ENCODE results near the gene FMNL1. TPM values are rescaled to one million over a fixed set of nuclear protein-coding genes. Genes with fewer than 3 reads are reported as not detected.

Gene FMNL1
- total RNA-seq, 1 experiment from 2014 or later, result 3.0 TPM

DNA sequence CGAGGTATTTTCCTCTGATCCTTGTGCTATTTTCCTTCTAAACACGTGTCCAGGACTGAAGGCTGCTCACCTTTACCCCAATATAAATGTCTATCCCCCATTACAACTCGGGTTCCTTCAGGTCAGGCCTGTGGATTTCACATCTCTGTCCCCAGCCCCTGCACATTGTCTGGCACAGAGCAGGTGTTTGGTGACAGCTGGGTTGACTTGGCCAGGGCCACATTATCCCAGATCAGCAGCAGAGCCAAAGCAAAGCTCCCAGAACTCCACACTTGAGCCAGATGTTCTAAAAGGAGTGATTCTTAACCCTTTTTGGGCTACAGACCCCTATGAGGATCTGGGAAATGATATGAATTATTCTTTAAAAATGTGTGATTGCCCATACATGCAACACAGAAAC lies 58.2 kb downstream of the FMNL1 start:
- CTCF ChIA-PET, result interaction anchor here (0.7 kb wide), 1 partner anchor 145 kb away, joined by 7 read pairs; no protein-coding TSS in a partner anchor
- Histone ChIP-seq H3K36me3 (ENCODE audit: control insufficient read depth, insufficient read depth, low read length) (peaks cover 4% of the 10 kb centered on the region), H3K27me3 (replicated peaks; ENCODE audit: control insufficient read depth, insufficient read depth, low read length) (no peaks in the 10 kb centered on the region), H3K9me3 (no peaks in the 10 kb centered on the region), H3K4me1 (peaks cover 11% of the 10 kb centered on the region), H3K4me3 (ENCODE audit: low read depth, low read length) (no peak overlapping the region)
- H3K4me1 Mint-ChIP-seq (ENCODE audit: low read depth, unreplicated experiment), result peaks cover 12% of the 10 kb centered on the region
- no TSS peak for BruUV-seq (replicated peaks)
- no peak overlapping the region for H3K4me3 Mint-ChIP-seq (ENCODE audit: unreplicated experiment)
- intact Hi-C loops (cut with micrococcal nuclease; ENCODE audit: unreplicated experiment), result no loop called here
- POLR2A ChIA-PET, result no interaction called here
- H3K9me3 Mint-ChIP-seq (ENCODE audit: unreplicated experiment), result no peaks in the 10 kb centered on the region
- no peak for DNase-seq
- peak overlapping the region; percentile 50 for H3K27ac Mint-ChIP-seq (ENCODE audit: unreplicated experiment)
- TF ChIP-seq, protein P1, sequence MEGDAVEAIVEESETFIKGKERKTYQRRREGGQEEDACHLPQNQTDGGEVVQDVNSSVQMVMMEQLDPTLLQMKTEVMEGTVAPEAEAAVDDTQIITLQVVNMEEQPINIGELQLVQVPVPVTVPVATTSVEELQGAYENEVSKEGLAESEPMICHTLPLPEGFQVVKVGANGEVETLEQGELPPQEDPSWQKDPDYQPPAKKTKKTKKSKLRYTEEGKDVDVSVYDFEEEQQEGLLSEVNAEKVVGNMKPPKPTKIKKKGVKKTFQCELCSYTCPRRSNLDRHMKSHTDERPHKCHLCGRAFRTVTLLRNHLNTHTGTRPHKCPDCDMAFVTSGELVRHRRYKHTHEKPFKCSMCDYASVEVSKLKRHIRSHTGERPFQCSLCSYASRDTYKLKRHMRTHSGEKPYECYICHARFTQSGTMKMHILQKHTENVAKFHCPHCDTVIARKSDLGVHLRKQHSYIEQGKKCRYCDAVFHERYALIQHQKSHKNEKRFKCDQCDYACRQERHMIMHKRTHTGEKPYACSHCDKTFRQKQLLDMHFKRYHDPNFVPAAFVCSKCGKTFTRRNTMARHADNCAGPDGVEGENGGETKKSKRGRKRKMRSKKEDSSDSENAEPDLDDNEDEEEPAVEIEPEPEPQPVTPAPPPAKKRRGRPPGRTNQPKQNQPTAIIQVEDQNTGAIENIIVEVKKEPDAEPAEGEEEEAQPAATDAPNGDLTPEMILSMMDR (IDR thresholded peaks at IDR 0.05; ENCODE audit: insufficient read depth in 1 of 2, low read depth in 1 of 2, low read length in 1 of 2, severe bottlenecking in 1 of 2, unreplicated experiment in 1 of 2), result no peak
- H3K27me3 Mint-ChIP-seq (ENCODE audit: insufficient read depth, unreplicated experiment), result no peaks in the 10 kb centered on the region
- peaks cover 37% of the 10 kb centered on the region for H3K36me3 Mint-ChIP-seq (ENCODE audit: insufficient read depth, unreplicated experiment)

DNA sequence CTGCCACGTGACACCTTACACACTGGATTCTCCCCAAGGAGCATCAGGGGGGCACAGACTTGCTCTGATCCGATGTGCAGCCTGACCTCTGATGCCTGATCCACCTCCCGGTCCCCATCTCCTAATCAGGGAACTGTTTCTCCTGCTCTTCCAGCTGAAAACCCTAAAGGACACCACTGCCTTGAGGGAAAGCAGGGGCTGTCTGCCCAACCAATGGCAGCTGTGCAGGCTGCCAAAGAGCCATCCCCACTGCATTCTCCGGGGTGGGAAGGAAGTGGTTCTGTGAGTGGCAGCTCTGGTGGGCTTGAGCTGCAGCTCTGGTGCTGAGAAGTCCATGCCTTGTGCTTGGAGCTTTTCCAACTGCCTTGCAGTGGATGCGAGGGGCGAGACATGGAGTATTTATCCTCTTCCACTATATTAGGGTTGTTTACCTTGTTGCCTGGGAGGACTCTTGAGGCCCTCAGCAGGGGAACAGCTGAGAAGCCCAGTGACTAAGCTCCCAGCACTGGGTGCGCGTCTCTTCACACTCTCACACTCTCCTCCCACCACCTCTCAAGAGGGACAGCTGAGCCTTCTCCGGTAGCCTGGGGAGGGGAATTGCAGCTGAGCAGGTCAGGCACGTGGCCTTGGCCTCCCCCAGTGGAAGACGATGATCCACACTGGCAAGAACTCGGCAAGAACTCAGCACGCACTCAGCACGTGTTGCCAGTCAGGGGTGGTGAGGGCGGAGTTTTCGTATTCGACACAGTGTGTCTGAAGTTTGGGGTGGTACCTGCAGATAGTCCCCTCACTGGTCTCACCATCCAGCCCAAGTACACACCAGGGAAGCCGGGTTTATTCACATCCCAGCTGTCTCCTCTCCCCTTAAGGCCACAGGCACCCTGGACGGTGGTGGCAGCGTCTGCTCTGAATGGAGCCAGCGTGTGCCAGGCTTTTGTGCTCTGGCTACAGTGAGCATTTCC lies 61.3 kb downstream of the FMNL1 start:
- H3K4me3 ChIP-seq (ENCODE audit: low read depth, low read length), result no peak overlapping the region
- ChIA-PET CTCF (interaction anchor here (0.7 to 1.6 kb wide), 2 partner anchors 34 to 91 kb away, joined by 4 to 7 read pairs; partner anchors contain the start of gene MAP3K14), POLR2A (interaction anchor here (0.5 kb wide), 1 partner anchor 134 kb away, joined by 10 read pairs; no protein-coding TSS in a partner anchor)
- TF ChIP-seq, protein P1 (IDR thresholded peaks at IDR 0.05; ENCODE audit: insufficient read depth in 1 of 2, low read depth in 1 of 2, low read length in 1 of 2, severe bottlenecking in 1 of 2, unreplicated experiment in 1 of 2), result no peak
- intact Hi-C loops (cut with micrococcal nuclease; ENCODE audit: unreplicated experiment), result no loop called here
- H3K4me1 ChIP-seq, result peaks cover 9% of the 10 kb centered on the region
- no peak for DNase-seq
- Mint-ChIP-seq H3K27me3 (ENCODE audit: insufficient read depth, unreplicated experiment) (no peaks in the 10 kb centered on the region), H3K4me3 (ENCODE audit: unreplicated experiment) (no peak overlapping the region), H3K27ac (ENCODE audit: unreplicated experiment) (no peak overlapping the region), H3K9me3 (ENCODE audit: unreplicated experiment) (no peaks in the 10 kb centered on the region), H3K4me1 (ENCODE audit: low read depth, unreplicated experiment) (peaks cover 2% of the 10 kb centered on the region), H3K36me3 (ENCODE audit: insufficient read depth, unreplicated experiment) (peaks cover 43% of the 10 kb centered on the region)
- no peaks in the 10 kb centered on the region for H3K27me3 ChIP-seq (replicated peaks; ENCODE audit: control insufficient read depth, insufficient read depth, low read length)
- BruUV-seq (replicated peaks), result no TSS peak
- no peaks in the 10 kb centered on the region for H3K9me3 ChIP-seq
- peaks cover 4% of the 10 kb centered on the region for H3K36me3 ChIP-seq (ENCODE audit: control insufficient read depth, insufficient read depth, low read length)

DNA sequence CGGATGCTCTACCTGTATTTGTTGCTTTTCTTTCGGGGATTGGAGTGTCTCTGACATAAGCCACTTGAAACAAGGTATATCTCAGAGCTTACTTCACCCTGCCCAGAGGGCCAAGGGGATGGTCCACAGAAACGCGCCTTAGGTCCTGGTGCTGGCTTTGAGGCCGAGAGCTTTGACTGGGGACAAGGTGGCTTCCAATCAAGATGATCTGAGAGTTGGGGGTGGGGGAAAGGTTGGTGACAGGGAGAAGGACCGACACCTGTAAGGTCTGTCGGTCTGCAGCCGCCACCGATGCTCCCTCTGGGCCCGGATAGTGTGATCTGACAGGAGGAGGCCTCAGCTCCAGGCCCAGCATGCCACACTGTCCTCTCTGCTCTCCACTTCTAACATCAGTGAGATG lies 62.0 kb downstream of the FMNL1 start:
- POLR2A ChIA-PET, result no interaction called here
- Histone ChIP-seq H3K4me1 (peaks cover 10% of the 10 kb centered on the region), H3K4me3 (ENCODE audit: low read depth, low read length) (no peak overlapping the region), H3K36me3 (ENCODE audit: control insufficient read depth, insufficient read depth, low read length) (peaks cover 4% of the 10 kb centered on the region), H3K27me3 (replicated peaks; ENCODE audit: control insufficient read depth, insufficient read depth, low read length) (no peaks in the 10 kb centered on the region), H3K9me3 (no peaks in the 10 kb centered on the region)
- TF ChIP-seq, protein P1 (IDR thresholded peaks at IDR 0.05; ENCODE audit: insufficient read depth in 1 of 2, low read depth in 1 of 2, low read length in 1 of 2, severe bottlenecking in 1 of 2, unreplicated experiment in 1 of 2), result no peak
- BruUV-seq (replicated peaks), result no TSS peak
- intact Hi-C loops (cut with micrococcal nuclease; ENCODE audit: unreplicated experiment), result no loop called here
- Mint-ChIP-seq H3K9me3 (ENCODE audit: unreplicated experiment) (no peaks in the 10 kb centered on the region), H3K27me3 (ENCODE audit: insufficient read depth, unreplicated experiment) (no peaks in the 10 kb centered on the region), H3K4me1 (ENCODE audit: low read depth, unreplicated experiment) (no peaks in the 10 kb centered on the region), H3K36me3 (ENCODE audit: insufficient read depth, unreplicated experiment) (peaks cover 41% of the 10 kb centered on the region), H3K4me3 (ENCODE audit: unreplicated experiment) (no peak overlapping the region), H3K27ac (ENCODE audit: unreplicated experiment) (no peak overlapping the region)
- CTCF ChIA-PET, result interaction anchor here (0.6 to 1.6 kb wide), 2 partner anchors 33 to 36 kb away, joined by 3 to 7 read pairs; partner anchors contain the start of gene MAP3K14
- DNase-seq, result no peak
